ENCODE data around the gene ZNF2. TPM values are rescaled to one million over a fixed set of nuclear protein-coding genes. Genes with fewer than 3 reads are reported as not detected.

Gene ZNF2
- total RNA-seq, 6 donors from 2014 or later, result 4.1 to 12.6 (median 4.5) TPM; not detected in 1

DNA sequence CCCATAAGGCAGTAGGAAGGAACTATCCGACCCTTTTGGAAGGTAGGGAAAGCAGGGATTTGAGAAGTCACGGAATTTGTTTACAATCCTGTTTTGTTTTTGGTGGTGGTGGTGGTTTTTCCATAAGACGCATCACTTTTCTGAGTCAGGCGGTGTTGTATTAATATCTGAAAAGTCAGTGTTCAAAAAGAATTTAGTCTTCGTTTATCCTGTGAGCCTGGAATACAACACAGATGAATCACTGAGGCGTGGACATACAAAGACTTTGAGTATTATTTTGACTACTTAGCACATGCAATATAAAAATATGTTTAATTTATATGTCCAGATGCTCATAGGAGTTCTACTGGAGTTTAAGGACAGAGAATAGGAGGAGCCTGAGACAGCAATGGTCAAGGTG, 42.5 kb downstream of the ZNF2 start:
- H3K4me1 ChIP-seq, result peaks cover 7 to 18% (median 15%) of the 10 kb centered on the region in 4 donors
- ATAC-seq (ENCODE audit: low FRiP score in 2 of 2) (no peak), DNase-seq (no peak)
- no peaks in the 10 kb centered on the region for H3K27me3 ChIP-seq
- H3K36me3 ChIP-seq, result peaks cover 10 to 30% (median 21%) of the 10 kb centered on the region in 4 donors
- 74 to 80% methylated on average over 6 of the region's 6 CpGs for WGBS, 2 donors
- TF ChIP-seq EP300 (IDR thresholded peaks at IDR 0.05), result no peak
- no peak for TF ChIP-seq POLR2AphosphoS5 (IDR thresholded peaks at IDR 0.05)
- TF ChIP-seq POLR2A (IDR thresholded peaks at IDR 0.05), result no peak
- TF ChIP-seq, protein P1, sequence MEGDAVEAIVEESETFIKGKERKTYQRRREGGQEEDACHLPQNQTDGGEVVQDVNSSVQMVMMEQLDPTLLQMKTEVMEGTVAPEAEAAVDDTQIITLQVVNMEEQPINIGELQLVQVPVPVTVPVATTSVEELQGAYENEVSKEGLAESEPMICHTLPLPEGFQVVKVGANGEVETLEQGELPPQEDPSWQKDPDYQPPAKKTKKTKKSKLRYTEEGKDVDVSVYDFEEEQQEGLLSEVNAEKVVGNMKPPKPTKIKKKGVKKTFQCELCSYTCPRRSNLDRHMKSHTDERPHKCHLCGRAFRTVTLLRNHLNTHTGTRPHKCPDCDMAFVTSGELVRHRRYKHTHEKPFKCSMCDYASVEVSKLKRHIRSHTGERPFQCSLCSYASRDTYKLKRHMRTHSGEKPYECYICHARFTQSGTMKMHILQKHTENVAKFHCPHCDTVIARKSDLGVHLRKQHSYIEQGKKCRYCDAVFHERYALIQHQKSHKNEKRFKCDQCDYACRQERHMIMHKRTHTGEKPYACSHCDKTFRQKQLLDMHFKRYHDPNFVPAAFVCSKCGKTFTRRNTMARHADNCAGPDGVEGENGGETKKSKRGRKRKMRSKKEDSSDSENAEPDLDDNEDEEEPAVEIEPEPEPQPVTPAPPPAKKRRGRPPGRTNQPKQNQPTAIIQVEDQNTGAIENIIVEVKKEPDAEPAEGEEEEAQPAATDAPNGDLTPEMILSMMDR (IDR thresholded peaks at IDR 0.05), result no peak
- no peak overlapping the region for H3K27ac ChIP-seq
- peaks cover 16 to 29% (median 23%) of the 10 kb centered on the region in 4 donors for H3K9me3 ChIP-seq
- H3K4me3 ChIP-seq, result peak overlapping the region in 3 of 4 donors; percentile 72 to 95 (median 78)

DNA sequence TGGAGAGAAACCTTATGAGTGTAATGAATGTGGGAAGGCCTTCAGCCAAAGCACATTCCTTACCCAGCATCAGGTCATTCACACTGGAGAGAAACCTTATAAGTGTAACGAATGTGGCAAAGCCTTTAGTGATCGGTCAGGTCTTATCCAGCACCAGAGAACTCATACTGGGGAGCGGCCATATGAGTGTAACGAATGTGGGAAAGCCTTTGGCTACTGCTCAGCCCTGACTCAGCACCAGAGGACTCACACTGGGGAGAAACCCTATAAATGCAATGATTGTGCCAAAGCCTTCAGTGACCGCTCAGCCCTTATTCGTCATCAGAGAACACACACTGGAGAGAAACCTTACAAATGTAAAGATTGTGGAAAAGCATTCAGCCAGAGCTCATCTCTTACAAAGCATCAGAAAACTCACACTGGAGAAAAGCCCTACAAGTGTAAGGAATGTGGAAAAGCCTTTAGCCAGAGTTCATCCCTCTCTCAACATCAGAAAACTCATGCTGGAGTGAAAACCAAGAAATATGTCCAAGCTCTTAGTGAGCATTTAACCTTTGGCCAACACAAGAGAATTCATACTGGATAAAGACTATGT, 49.5 kb downstream of the ZNF2 start:
- TF ChIP-seq, protein P1 (IDR thresholded peaks at IDR 0.05), result no peak
- TF ChIP-seq EP300 (IDR thresholded peaks at IDR 0.05) (no peak), POLR2A (IDR thresholded peaks at IDR 0.05) (no peak), POLR2AphosphoS5 (IDR thresholded peaks at IDR 0.05) (no peak)
- no peak for DNase-seq
- H3K36me3 ChIP-seq, result peaks cover 11 to 62% (median 41%) of the 10 kb centered on the region in 4 donors
- no peaks in the 10 kb centered on the region for H3K27me3 ChIP-seq
- H3K9me3 ChIP-seq, result peaks cover 77 to 99% (median 93%) of the 10 kb centered on the region in 4 donors
- WGBS, 2 donors, result 96% methylated on average over 6 of the region's 6 CpGs
- H3K27ac ChIP-seq, result no peak overlapping the region
- no peak for ATAC-seq (ENCODE audit: low FRiP score in 2 of 2)
- no peaks in the 10 kb centered on the region for H3K4me1 ChIP-seq
- H3K4me3 ChIP-seq, result no peak overlapping the region

DNA sequence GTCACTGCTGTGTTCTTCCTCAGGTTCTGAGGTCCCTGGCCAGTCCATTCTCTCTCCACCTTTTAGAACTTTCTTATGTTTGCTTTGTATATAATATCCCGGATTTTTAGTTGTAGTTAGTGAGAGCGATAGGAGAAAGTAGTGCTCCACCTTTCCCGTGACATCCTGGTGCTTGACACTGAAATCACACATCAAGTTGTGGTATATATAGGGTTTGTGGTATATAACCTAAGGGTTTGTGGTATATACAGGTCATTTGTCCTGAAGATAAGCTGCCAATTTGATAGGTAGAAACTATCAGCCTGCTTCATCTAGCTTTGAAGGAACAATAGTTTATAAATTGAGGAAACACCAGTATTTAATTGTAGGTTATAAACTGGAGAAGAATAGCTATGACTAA, 54.8 kb downstream of the ZNF2 start:
- ATAC-seq (ENCODE audit: low FRiP score in 2 of 2) (no peak), DNase-seq (no peak)
- Histone ChIP-seq H3K9me3 (peaks cover 68 to 99% (median 90%) of the 10 kb centered on the region in 4 donors), H3K36me3 (peaks cover 0 to 12% (median under 1%) of the 10 kb centered on the region in 4 donors), H3K27ac (no peak overlapping the region), H3K4me3 (no peak overlapping the region), H3K4me1 (no peaks in the 10 kb centered on the region), H3K27me3 (no peaks in the 10 kb centered on the region)
- TF ChIP-seq POLR2AphosphoS5 (IDR thresholded peaks at IDR 0.05) (no peak), EP300 (IDR thresholded peaks at IDR 0.05) (no peak), POLR2A (IDR thresholded peaks at IDR 0.05) (no peak)
- 95 to 97% methylated on average over 3 of the region's 3 CpGs for WGBS, 2 donors

DNA sequence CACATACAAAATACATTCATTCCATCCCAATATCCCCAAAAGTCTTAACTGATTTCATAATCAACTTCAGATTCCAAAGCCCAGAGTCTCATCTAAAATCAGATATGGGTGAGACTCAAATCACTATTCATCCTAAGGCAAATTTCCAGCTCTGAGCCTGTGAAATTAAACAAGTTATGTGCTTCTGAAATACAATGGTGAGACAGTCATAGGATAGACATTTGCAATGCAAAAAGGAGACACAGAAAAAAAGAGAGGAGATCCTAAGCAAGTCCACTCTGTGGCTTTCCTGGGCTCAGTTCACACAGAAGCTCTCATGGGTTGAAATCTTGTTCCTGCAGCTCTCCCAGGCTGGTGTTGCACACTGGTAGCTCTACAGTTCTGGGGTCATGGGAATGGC, 60.0 kb downstream of the ZNF2 start:
- no peaks in the 10 kb centered on the region for H3K36me3 ChIP-seq
- TF ChIP-seq EP300 (IDR thresholded peaks at IDR 0.05) (no peak), POLR2AphosphoS5 (IDR thresholded peaks at IDR 0.05) (no peak), POLR2A (IDR thresholded peaks at IDR 0.05) (no peak)
- TF ChIP-seq, protein P1 (IDR thresholded peaks at IDR 0.05), result no peak
- H3K4me3 ChIP-seq, result no peak overlapping the region
- H3K9me3 ChIP-seq, result peaks cover 26 to 48% (median 38%) of the 10 kb centered on the region in 4 donors
- DNase-seq (no peak), ATAC-seq (ENCODE audit: low FRiP score in 2 of 2) (no peak)
- no peaks in the 10 kb centered on the region for H3K4me1 ChIP-seq
- H3K27ac ChIP-seq, result no peak overlapping the region
- no peaks in the 10 kb centered on the region for H3K27me3 ChIP-seq

DNA sequence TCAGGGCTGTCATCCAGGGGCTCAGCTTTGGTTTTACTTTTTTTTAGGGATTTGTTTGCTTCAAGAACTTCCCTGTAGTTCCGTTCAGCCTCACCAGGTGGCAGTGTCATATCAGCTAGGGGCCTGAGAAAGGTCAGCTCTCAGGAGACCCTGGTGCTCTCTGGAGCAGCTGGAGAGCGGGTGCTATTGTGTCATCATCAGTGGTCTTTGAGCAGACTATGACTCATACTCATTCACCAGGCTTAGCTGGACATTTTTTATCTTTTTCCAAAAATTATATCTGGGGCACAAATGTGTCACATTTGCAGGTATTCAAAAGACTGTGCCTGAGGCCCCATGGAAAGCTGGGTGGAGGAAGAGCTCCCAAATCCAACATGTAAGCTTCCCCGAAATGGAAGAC, 66.1 kb downstream of the ZNF2 start:
- TF ChIP-seq POLR2AphosphoS5 (IDR thresholded peaks at IDR 0.05), result no peak
- TF ChIP-seq EP300 (IDR thresholded peaks at IDR 0.05), result no peak
- TF ChIP-seq, protein P1 (IDR thresholded peaks at IDR 0.05), result peak; percentile 25 to 68 (median 54)
- Histone ChIP-seq H3K27me3 (no peaks in the 10 kb centered on the region), H3K36me3 (no peaks in the 10 kb centered on the region), H3K4me1 (no peaks in the 10 kb centered on the region), H3K9me3 (peaks cover 0 to 3% (median 0%) of the 10 kb centered on the region in 4 donors), H3K4me3 (no peak overlapping the region), H3K27ac (no peak overlapping the region)
- DNase-seq (peak in 1 of 2 donors; percentile 45), ATAC-seq (ENCODE audit: low FRiP score in 2 of 2) (peak; percentile 50 to 51)
- WGBS, 2 donors, result 41 to 49% methylated on average over 3 of the region's 3 CpGs
